ENCODE data around the gene SLC35G1. TPM values are rescaled to one million over a fixed set of nuclear protein-coding genes. Genes with fewer than 3 reads are reported as not detected.

The SLC35G1 gene
- total RNA-seq, 2 experiments from 2014 or later = 2.9 to 3.1 TPM

GRCh38 chr10:93861825-93862224 is 32.0 kb upstream of the SLC35G1 start:
- peaks cover 0 to 2% of the 10 kb centered on the region in 2 experiments for H3K9me3 ChIP-seq (ENCODE audit: control insufficient read depth in 1 of 2, insufficient read depth in 1 of 2, low read length in 2 of 2)
- ChIA-PET CTCF (no interaction called here), POLR2A (no interaction called here)
- no peak overlapping the region for H3K4me3 ChIP-seq (ENCODE audit: low read length)
- H3K36me3 ChIP-seq (ENCODE audit: insufficient read depth, low read length) = no peaks in the 10 kb centered on the region
- intact Hi-C loops (cut with DNase I, micrococcal nuclease) = loop anchor here in 1 of 2 experiments (5.0 kb wide), 1 partner anchor 310 kb away; no protein-coding TSS in a partner anchor
- no peak for ATAC-seq (ENCODE audit: poor library complexity)
- TF ChIP-seq CTCF (IDR thresholded peaks at IDR 0.05) = no peak
- Mint-ChIP-seq H3K27ac (no peak overlapping the region), H3K27me3 (peaks cover 10% of the 10 kb centered on the region), H3K4me1 (ENCODE audit: low read depth) (no peaks in the 10 kb centered on the region), H3K9me3 (no peaks in the 10 kb centered on the region), H3K36me3 (ENCODE audit: low read depth) (no peaks in the 10 kb centered on the region), H3K4me3 (no peak overlapping the region)
- peaks cover 0 to 9% of the 10 kb centered on the region in 2 experiments for H3K27me3 ChIP-seq (ENCODE audit: control insufficient read depth in 1 of 2, insufficient read depth in 2 of 2, low read length in 2 of 2)
- H3K27ac ChIP-seq (ENCODE audit: low read depth in 1 of 2, low read length in 2 of 2) = no peak overlapping the region
- H3K4me1 ChIP-seq (ENCODE audit: insufficient read depth, low read length) = no peaks in the 10 kb centered on the region
- no peak for DNase-seq

- ChIA-PET CTCF (no interaction called here), POLR2A (no interaction called here)
- peaks cover 33% of the 10 kb centered on the region for H3K27me3 Mint-ChIP-seq
- H3K4me3 Mint-ChIP-seq = no peak overlapping the region
- Histone ChIP-seq H3K36me3 (ENCODE audit: insufficient read depth, low read length) (no peaks in the 10 kb centered on the region), H3K4me3 (ENCODE audit: low read length) (no peak overlapping the region), H3K9me3 (ENCODE audit: control insufficient read depth in 1 of 2, insufficient read depth in 1 of 2, low read length in 2 of 2) (peaks cover 0 to 2% of the 10 kb centered on the region in 2 experiments), H3K27me3 (ENCODE audit: control insufficient read depth in 1 of 2, insufficient read depth in 2 of 2, low read length in 2 of 2) (peaks cover 0 to 9% of the 10 kb centered on the region in 2 experiments), H3K4me1 (ENCODE audit: insufficient read depth, low read length) (no peaks in the 10 kb centered on the region), H3K27ac (ENCODE audit: low read depth in 1 of 2, low read length in 2 of 2) (no peak overlapping the region)
- ATAC-seq (ENCODE audit: poor library complexity) (no peak), DNase-seq (no peak)
- TF ChIP-seq CTCF (IDR thresholded peaks at IDR 0.05) = no peak
- intact Hi-C loops (cut with DNase I, micrococcal nuclease) = no loop called here
- H3K27ac Mint-ChIP-seq = no peak overlapping the region
- H3K4me1 Mint-ChIP-seq (ENCODE audit: low read depth) = no peaks in the 10 kb centered on the region
- no peaks in the 10 kb centered on the region for H3K36me3 Mint-ChIP-seq (ENCODE audit: low read depth)
- H3K9me3 Mint-ChIP-seq = no peaks in the 10 kb centered on the region
Observed at GRCh38 chr10:93865794-93866425, 27.9 kb upstream of the SLC35G1 start.

- H3K4me1 ChIP-seq (ENCODE audit: insufficient read depth, low read length) = no peaks in the 10 kb centered on the region
- no peak for ATAC-seq (ENCODE audit: poor library complexity)
- peaks cover 0 to 9% of the 10 kb centered on the region in 2 experiments for H3K27me3 ChIP-seq (ENCODE audit: control insufficient read depth in 1 of 2, insufficient read depth in 2 of 2, low read length in 2 of 2)
- Mint-ChIP-seq H3K36me3 (ENCODE audit: low read depth) (no peaks in the 10 kb centered on the region), H3K4me3 (no peak overlapping the region), H3K27ac (no peak overlapping the region), H3K4me1 (ENCODE audit: low read depth) (no peaks in the 10 kb centered on the region), H3K9me3 (no peaks in the 10 kb centered on the region), H3K27me3 (peaks cover 46% of the 10 kb centered on the region)
- DNase-seq = no peak
- H3K27ac ChIP-seq (ENCODE audit: low read depth in 1 of 2, low read length in 2 of 2) = no peak overlapping the region
- H3K36me3 ChIP-seq (ENCODE audit: insufficient read depth, low read length) = no peaks in the 10 kb centered on the region
- no peak overlapping the region for H3K4me3 ChIP-seq (ENCODE audit: low read length)
- TF ChIP-seq CTCF (IDR thresholded peaks at IDR 0.05) = no peak
- ChIA-PET POLR2A (no interaction called here), CTCF (no interaction called here)
- intact Hi-C loops (cut with DNase I, micrococcal nuclease) = no loop called here
- H3K9me3 ChIP-seq (ENCODE audit: control insufficient read depth in 1 of 2, insufficient read depth in 1 of 2, low read length in 2 of 2) = no peaks in the 10 kb centered on the region
Observed at GRCh38 chr10:93867525-93867924, 26.3 kb upstream of the SLC35G1 start.
